Stimulated activated naive CD4-positive, alpha-beta T cell treated with Interleukin-2 at 50 U/mL for 16 hours (primary cell): Measurements from ENCODE around the gene DSCAM.

Source experiments
- DNase-seq: peaks from one replicate; lab custom pipeline; 2025; lab: John Stamatoyannopoulos, UW

DSCAM gene

GRCh38 chr21:40613546-40614030 lies 233.4 kb downstream of the DSCAM start:
- DNase-seq = no peak

DNA sequence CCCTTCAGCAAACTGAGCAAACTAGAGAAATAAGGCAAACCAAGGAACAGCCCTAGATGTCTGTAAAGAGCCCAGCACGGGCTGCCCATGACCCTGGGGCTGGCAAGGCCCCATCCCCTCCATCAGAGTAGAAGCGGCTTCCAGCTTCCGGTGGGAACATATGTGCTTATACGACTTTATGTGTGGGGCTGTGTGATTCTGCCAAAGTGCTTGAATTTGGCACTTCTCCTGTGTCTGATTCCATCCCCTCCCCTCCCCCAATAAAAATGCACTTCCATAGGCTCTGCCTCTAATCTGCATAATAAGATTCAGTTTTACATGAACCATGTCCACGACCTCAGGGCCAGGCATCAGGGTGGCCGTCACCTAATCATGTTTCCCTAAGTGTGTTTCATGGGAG lies 236.6 kb downstream of the DSCAM start:
- no peak for DNase-seq

DNA sequence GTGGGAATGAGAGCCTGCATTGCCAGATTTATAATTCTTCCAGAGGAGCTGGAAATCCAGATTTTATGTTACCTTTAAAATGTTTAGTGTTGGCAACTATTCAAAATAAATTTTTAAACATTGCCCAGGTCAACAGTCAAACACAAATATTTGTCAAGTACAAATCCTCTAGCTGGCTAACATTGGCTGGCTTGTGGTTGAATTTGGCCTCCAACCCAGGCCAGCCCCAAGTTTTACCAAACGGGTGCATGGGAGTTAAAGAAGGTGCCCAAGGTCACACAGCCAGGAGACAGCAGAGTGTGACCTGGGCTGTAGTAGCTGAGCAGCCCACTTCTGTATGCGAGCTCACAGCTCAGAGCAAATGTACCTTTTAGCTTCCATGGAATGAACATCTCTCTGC lies 240.6 kb downstream of the DSCAM start:
- no peak for DNase-seq

DNA sequence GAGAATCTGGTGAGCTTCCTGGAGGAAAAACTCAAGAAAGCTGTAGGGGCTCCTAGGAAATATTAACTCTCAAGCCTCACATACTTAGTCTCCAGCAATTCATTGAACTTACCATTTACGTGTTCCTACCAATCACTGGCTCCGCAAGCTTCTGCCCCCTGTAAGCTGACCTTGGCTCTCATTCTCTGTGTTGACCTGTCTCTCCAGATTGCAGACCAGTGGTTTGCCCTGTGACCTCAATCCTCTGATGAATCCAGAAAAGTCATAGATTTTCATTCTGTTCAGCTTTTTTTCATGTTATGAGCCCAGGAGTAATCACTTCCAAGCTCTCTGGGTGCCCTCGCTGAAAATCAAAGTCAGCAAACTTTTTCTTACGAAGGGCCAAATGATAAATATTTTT lies 241.9 kb downstream of the DSCAM start:
- no peak for DNase-seq

GRCh38 chr21:40603774-40604173 lies 243.2 kb downstream of the DSCAM start:
- DNase-seq = no peak

DNA sequence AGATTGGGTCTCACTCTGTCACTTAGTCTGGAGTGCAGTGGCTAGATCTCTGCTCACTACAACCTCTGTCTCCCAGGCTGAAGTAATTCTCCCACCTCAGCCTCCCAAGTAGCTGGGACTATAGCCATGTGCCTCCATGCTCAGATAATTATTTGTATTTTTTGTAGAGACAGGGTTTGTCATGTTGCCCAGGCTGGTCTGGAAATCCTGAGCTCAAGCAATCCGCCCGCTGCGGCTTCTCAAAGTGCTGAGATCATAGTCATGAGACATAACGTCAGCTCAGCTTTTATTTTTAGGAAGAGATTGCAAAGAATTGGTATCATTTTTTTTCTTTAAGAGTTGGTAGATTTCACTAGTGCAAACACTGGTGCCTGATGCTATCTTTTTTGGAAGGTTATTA lies 244.9 kb downstream of the DSCAM start:
- DNase-seq = no peak

DNA sequence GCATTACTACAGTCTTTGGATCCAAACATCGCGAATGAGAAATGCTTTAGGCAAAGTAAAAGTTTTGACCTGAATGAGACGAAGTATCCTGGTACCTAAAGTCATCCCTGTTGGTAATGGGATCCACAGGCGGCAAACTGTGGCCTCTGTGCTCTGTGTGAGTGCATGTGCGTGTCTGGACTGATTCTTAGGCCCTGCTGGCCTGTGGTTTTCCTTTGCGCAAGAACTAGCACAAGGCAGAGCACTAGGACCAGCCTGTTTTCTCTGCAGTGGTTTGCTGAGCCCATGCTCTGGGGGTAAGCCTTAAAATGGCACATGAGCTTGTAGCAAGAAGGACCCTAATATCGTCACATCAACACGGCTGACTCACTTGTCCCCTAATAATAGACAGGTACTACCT lies 251.2 kb downstream of the DSCAM start:
- DNase-seq = no peak

GRCh38 chr21:40587736-40588346 lies 259.1 kb downstream of the DSCAM start:
- no peak for DNase-seq

DNA sequence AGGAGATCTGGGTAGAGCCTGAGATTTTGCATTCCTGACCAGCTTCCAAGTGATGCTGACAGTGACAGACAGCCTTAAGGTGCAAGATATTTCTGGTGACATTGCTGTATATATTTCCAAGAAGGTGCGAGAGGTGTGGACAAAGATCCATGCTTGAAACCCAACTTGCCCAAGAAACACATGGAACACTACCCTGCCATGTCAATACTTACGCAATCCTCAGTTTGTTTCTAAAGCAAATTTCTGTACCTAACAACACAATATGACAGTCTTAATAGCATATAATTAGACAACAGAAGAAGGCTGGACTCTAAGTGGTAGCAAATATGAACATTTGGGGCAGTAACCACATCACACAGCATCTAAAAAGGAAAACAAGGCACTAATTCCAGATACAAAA lies 260.4 kb downstream of the DSCAM start:
- DNase-seq = no peak

DNA sequence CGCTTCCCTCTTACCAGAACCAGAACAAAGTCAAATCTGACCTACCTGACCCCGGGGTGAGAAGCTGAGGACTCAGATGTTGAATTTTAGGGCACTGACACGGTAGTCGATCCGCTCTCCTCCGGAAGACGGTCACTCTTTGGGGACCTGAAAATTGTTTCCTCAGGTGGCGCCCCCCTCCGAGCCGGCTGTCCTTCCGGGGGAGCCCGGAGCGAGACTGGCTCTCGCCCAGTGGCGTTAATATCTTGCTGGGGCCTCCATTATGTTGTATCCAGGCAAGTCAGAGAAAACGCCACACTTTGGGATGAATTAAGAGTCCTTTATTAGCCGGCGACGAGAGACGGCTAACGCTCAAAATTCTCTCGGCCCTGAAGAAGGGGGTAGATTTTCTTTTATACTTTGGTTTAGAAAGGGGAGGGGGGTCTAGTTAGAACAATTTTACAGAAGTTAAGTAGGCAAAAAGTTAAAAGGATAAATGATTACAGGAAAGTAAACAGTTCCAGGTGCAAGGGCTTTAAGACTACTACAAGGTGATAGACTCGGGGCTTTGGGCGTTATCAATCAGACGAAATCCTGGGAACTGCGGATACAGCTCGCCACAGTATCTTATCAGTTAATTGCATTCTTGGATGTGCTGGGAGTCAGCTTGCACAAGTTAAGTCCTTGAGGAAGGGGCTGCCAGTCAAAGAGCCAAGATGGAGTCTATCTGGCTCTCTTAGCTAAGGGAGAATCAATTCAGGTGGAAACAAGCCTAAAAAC lies 269.5 kb downstream of the DSCAM start:
- DNase-seq = no peak

GRCh38 chr21:40575976-40576375 lies 271.0 kb downstream of the DSCAM start:
- DNase-seq = no peak

GRCh38 chr21:40569357-40569756 lies 277.6 kb downstream of the DSCAM start:
- no peak for DNase-seq

- DNase-seq = no peak
These were observed 278.2 kb downstream of the DSCAM start for GRCh38 chr21:40568807-40569206.

- DNase-seq = no peak
These were observed 279.5 kb downstream of the DSCAM start for GRCh38 chr21:40567501-40567900.

DNA sequence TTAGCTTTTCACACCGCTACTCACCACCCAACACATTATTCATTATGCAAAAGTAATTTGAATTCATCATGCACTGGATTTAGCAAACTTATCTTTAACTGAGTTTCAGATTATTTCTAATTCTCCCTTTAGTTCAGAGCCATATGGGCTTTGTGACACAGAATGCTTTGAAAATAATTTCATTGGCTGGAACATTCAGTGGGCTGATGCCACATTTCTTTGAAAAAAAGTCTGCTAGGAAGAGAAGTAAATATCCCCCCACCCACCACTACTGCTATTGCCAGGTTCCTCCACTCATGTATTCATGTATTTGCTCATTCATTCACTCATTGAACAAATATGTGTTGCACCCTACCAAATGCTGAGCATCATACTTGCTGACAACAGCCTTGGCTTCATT lies 280.5 kb downstream of the DSCAM start:
- DNase-seq = no peak

DNA sequence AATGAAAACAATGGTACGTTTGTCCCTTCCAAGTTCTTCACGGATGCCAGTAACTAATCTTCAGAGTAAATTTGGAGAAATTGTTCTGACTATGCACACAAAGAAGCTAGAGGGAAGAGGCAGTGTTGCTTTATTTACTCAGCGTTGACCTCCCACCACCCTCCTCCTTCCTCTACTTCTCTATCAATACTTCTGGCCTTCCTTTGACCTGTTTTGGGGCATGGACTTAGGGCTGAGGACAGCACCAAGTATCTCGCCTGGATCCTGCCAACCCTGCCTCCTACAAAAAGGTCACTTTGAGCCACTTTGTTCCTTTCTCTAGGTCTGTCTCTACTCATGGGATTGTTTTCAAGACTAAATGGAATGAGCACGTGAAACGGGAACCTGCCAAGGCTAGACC lies 282.6 kb downstream of the DSCAM start:
- no peak for DNase-seq

GRCh38 chr21:40563900-40564299 lies 283.1 kb downstream of the DSCAM start:
- DNase-seq = no peak

GRCh38 chr21:40562242-40563002 lies 284.5 kb downstream of the DSCAM start:
- DNase-seq = no peak

DNA sequence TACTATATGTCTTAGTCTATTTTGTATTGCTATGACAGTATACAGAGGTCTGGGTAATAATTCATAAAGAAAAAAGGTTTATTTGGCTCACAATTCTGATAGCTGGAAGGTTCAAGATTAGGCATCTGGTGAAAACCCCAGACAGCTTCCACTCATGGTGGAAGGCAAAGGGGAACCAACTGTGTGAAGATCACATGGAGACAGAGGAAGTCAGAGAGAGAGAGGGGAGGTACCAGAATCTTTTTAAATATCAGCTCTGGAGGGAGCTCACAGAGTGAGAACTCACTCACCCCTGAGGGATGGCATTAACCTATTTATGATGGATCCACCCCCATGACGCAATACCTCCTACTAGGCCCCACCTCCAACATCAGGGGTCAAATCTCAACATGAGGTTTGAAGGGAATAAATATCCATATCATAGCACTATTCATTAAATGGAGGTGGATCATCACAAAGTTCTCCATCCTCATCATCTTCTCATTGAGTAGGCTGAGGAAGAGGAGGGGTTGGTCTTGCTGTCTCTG lies 290.5 kb downstream of the DSCAM start:
- DNase-seq = no peak

- DNase-seq = no peak
These were observed 291.9 kb downstream of the DSCAM start for GRCh38 chr21:40555021-40555528.

DNA sequence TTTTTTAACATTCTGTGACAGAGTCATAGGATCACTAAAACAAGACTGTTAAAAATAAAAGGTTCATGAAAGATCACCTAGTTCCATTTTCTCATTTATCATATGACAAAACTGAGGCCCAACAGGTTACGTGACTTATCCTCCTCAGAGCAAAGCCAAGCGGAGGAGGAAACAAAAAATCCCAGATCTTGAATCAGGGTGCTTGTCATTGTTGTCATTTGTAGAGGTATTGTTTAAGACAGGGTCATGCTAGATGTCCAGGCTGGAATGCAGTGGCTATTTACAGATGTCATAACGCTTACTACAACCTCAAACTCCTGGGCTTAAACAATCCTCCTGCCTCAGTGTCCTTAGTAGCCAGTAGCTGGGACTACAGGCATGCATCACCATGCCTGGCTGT lies 293.2 kb downstream of the DSCAM start:
- DNase-seq = no peak

DNA sequence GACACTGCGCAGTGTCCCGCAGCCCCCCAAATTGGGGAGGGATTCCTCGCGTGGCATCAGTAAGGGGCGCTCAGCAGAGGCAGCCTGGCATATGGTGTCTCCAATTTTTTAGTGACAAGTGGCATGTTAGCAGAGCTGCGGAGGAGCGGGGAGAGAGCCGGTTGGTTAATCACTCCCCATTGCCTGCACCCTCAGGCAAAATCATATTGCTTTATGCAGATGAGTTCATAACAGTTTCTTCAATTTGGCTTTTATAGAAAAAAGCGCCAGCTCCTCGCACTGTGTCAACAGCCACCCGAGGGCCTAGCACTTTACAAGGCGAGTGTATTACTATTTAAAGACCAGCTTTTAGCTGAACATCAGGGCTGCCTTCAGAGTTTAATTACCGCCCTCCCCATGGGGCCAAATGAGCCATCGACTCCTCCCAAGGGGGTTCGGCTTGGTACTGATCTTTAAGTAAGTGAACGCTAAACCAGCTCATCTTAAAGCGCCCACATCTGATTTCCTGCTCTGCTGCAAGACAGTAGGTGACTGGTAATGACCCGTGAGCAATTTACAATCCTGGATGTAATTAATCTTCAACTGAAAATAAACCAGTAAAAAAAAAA lies 298.9 kb downstream of the DSCAM start:
- no peak for DNase-seq
